ENCODE measurements around the gene USP40.
"Not testable (repeated sequence)": the region's sequence is repeated elsewhere in the genome, so short reads cannot be mapped to it uniquely, and the experiment has no call there.

USP40 gene

DNA sequence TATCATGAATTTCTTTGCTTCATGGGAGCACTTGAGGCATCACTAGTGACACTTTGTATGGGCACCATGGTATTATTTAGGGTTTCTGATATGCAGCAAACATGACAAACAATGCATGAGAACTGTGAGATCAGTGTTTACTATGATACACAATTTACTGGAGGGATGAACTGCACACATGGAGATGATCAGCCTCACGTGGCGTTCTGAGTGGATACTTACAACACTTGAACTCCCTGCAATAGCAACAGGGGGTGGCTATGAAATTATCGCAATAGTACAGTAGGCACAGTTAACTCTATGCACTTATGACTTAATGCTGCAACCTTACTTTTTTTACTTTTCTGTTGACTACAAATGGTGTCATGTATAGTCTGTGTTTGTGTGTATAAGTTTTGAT, 32.4 kb upstream of the USP40 start:
- no peak overlapping the region for H3K4me3 ChIP-seq (ENCODE audit: low read depth, low read length)
- no peak for DNase-seq (ENCODE audit: low read depth)
- TF ChIP-seq, protein P1, sequence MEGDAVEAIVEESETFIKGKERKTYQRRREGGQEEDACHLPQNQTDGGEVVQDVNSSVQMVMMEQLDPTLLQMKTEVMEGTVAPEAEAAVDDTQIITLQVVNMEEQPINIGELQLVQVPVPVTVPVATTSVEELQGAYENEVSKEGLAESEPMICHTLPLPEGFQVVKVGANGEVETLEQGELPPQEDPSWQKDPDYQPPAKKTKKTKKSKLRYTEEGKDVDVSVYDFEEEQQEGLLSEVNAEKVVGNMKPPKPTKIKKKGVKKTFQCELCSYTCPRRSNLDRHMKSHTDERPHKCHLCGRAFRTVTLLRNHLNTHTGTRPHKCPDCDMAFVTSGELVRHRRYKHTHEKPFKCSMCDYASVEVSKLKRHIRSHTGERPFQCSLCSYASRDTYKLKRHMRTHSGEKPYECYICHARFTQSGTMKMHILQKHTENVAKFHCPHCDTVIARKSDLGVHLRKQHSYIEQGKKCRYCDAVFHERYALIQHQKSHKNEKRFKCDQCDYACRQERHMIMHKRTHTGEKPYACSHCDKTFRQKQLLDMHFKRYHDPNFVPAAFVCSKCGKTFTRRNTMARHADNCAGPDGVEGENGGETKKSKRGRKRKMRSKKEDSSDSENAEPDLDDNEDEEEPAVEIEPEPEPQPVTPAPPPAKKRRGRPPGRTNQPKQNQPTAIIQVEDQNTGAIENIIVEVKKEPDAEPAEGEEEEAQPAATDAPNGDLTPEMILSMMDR (IDR thresholded peaks at IDR 0.05; ENCODE audit: control insufficient read depth, extremely low read depth, insufficient read depth) = no peak

DNA sequence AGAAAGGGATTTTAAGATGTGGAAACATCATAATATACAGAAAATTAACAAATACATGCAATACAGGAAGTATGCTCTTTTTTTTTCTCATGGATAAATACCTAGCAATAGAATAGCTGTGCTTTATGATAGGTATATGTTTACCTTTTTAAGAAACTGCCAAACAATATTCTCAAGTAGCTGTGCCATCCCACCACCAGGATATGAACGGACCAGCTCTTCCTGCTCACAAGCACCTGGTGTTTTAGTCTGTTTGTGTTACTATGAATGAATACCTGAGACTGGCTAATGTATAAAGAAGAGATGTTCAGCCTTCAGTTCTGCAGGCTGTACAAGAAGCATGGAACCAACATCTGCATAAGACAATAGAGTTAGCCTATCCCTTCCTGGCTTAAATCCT, 30.9 kb upstream of the USP40 start:
- no peak overlapping the region for H3K4me3 ChIP-seq (ENCODE audit: low read depth, low read length)
- TF ChIP-seq, protein P1 (IDR thresholded peaks at IDR 0.05; ENCODE audit: control insufficient read depth, extremely low read depth, insufficient read depth) = no peak
- peak; percentile 76 for DNase-seq (ENCODE audit: low read depth)

DNA sequence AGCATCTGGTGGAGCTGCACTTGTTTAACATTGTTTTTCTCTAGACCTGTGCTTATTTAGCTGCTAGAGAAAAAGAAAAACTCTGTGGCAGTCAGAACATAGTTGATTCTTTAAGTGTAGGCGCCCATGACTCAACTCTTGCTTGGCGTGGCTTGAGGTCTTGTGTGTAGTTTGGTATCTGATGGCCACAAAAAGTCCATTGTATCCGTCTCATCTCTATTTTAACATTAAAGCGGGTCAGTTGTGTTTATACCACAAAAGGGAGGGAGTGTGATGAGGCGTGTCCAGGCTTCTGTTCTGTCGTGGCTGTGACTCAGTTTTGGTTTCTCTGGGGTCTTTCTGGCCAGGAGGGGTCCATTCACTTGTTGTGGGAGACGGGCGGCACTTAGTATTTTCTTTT, 26.6 kb upstream of the USP40 start:
- DNase-seq (ENCODE audit: low read depth) = no peak
- TF ChIP-seq, protein P1 (IDR thresholded peaks at IDR 0.05; ENCODE audit: control insufficient read depth, extremely low read depth, insufficient read depth) = no peak

DNA sequence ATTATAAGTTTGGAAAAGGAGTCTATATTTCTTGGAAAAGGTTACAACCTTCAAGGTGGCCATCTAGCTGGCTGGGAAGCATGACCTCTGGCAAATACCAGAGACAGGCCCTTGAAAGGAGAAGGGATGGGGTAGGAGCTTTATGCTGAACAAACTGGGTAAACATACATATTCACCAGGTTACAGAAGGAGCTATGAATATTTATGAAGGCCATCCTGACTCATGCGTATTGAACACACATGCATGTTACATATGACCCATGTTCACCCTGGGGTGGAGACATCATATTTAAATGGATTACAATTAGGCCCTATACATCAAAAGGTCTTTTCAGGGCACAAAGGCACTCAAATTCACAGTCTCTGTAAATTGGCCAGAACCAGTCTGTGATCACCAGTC, 26.1 kb upstream of the USP40 start:
- not testable (repeated sequence) for H3K4me3 ChIP-seq (ENCODE audit: low read depth, low read length); DNase-seq (ENCODE audit: low read depth)

More for the DNA sequence above, 26.6 kb upstream of the USP40 start:
- no peak overlapping the region for H3K4me3 ChIP-seq (ENCODE audit: low read depth, low read length)

DNA sequence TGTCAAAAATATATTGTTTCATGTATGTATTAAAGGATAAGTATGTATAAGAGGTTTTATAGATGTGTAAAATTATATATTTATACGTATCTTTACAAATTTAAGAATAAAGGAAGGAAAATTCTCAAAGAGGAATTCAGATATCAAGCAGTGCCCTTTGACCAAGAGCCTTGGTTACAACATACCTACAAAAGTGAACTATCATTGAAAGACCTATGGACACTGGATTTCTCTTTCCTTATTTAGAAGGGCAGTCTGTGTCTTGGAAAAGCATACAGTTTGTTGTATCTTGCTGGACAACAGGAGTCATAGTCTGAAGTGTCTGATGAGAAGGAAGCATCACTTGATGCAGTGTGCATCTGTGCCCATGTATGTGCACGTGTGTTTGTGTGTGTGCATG, 21.8 kb upstream of the USP40 start:
- no peak for DNase-seq (ENCODE audit: low read depth)
- no peak overlapping the region for H3K4me3 ChIP-seq (ENCODE audit: low read depth, low read length)
- TF ChIP-seq, protein P1 (IDR thresholded peaks at IDR 0.05; ENCODE audit: control insufficient read depth, extremely low read depth, insufficient read depth) = no peak

DNA sequence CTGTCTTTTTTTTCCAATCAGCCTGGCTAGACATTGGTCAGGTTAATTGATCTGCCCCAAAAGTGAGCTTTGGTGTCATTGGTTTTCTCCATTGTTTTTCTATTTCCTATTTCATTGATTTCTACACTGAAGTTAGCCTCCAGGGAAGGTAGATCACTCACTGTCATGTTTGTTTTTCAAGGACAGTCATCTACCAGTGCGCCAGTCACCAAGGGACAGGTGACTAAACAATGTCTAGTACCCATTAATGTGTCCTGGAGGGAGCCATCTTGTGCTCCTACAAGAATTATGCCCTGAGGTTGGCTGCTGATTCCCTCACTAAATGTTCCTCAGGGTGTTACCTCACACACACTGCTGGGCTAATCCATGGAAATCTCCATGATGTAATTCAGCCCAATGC, 17.6 kb upstream of the USP40 start:
- TF ChIP-seq, protein P1 (IDR thresholded peaks at IDR 0.05; ENCODE audit: control insufficient read depth, extremely low read depth, insufficient read depth) = no peak
- no peak overlapping the region for H3K4me3 ChIP-seq (ENCODE audit: low read depth, low read length)
- no peak for DNase-seq (ENCODE audit: low read depth)

DNA sequence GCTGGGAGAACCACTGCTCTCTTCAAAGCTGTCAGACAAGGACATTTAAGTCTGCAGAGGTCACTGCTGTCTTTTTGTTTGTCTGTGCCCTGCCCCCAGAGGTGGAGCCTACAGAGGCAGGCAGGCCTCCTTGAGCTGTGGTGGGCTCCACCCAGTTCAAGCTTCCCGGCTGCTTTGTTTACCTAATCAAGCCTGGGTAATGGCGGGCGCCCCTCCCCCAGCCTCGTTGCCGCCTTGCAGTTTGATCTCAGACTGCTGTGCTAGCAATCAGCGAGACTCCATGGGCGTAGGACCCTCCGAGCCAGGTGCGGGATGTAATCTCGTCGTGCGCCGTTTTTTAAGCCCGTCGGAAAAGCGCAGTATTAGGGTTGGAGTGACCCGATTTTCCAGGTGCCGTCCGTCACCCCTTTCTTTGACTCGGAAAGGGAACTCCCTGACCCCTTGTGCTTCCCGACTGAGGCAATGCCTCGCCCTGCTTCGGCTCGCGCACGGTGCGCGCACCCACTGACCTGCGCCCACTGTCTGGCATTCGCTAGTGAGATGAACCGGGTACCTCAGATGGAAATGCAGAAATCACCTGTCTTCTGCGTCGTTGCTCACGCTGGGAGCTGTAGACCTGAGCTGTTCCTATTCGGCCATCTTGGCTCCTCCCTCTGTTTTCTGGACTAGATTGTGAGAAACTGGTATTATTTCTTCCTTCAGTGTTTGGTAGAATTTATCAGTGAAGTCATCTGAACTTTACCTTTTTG, 16.8 kb upstream of the USP40 start:
- H3K4me3 ChIP-seq (ENCODE audit: low read depth, low read length); DNase-seq (ENCODE audit: low read depth): not testable (repeated sequence)

DNA sequence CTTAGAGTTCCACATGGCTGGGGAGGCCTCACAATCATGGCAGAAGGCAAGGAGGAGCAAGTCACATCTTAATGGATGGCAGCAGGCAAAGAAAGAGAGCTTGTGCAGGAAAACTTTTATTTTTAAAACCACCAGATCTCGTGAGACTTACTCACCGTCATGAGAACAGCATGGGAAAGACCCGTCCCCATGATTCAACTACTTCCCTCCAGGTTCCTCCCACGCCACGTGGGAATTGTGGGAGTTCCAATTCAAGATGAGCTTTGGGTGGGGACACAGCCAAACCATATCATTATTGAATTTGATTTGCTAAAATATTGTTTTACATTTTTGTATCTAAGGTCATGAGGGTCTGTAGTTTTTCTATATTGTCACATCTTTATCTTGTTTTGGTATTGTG, 10.8 kb upstream of the USP40 start:
- not testable (repeated sequence) for DNase-seq (ENCODE audit: low read depth); H3K4me3 ChIP-seq (ENCODE audit: low read depth, low read length)

Measured in LNCaP clone FGC (cell line).